Lung (tissue), 12 donors: ENCODE measurements around the gene CCDC194. TPM values are rescaled to one million over a fixed set of nuclear protein-coding genes. Genes with fewer than 3 reads are reported as not detected.
A peak's percentile ranks its signal among the peaks of the same experiment; 100 is the strongest.

Experiments used
- ATAC-seq: fragments of 200-7000 bp; cut with Tn5 transposase; one replicate; pipeline ENCODE4 v1.9.1; 2020; ENCODE audit warnings: moderate number of reproducible peaks; ENCODE audit not compliant: insufficient read depth, low FRiP score
- DNase-seq, 3 donors: peaks; one replicate each; pipeline ENCODE4 v3.0.0-alpha.2; 2013 to 2017
- H3K27ac ChIP-seq, 2 donors: one replicate each; pipeline ENCODE4 v1.5.1; 2013; ENCODE audit warnings: mild to moderate bottlenecking in 2 of 2, moderate library complexity in 2 of 2, control low read depth in 1 of 2, inconsistent platforms in 1 of 2, low read depth in 1 of 2, low read length in 1 of 2
- H3K27me3 ChIP-seq, 3 donors: one replicate each; pipeline ENCODE4 v1.5.1; 2013; ENCODE audit warnings: low read length in 2 of 3; ENCODE audit not compliant: control insufficient read depth in 3 of 3, insufficient read depth in 3 of 3
- H3K36me3 ChIP-seq, 4 donors: one replicate each; pipeline ENCODE4 v1.5.1; 2013; ENCODE audit warnings: low read length in 4 of 4, mild to moderate bottlenecking in 1 of 4, moderate library complexity in 1 of 4; ENCODE audit not compliant: control insufficient read depth in 4 of 4, insufficient read depth in 4 of 4
- H3K4me1 ChIP-seq, 5 donors: one replicate each; pipeline ENCODE4 v1.5.1; 2013; ENCODE audit warnings: low read length in 5 of 5, mild to moderate bottlenecking in 2 of 5, moderate library complexity in 1 of 5; ENCODE audit not compliant: control insufficient read depth in 5 of 5, insufficient read depth in 5 of 5
- H3K4me3 ChIP-seq: one replicate; pipeline ENCODE4 v1.5.1; 2013; ENCODE audit warnings: mild to moderate bottlenecking, control low read depth, moderate library complexity
- H3K9ac ChIP-seq, 2 donors: one replicate each; pipeline ENCODE4 v1.5.1; 2013; ENCODE audit warnings: low read length in 2 of 2, control low read depth in 1 of 2; ENCODE audit not compliant: insufficient read depth in 1 of 2
- H3K9me3 ChIP-seq, 4 donors: one replicate each; pipeline ENCODE4 v1.5.1; 2013; ENCODE audit warnings: low read length in 3 of 4, mild to moderate bottlenecking in 1 of 4, moderate library complexity in 1 of 4; ENCODE audit not compliant: control insufficient read depth in 4 of 4, insufficient read depth in 3 of 4
- WGBS, 2 donors: extraction: QIAGEN DNeasy Blood & Tissue Kit; methylation state at CpG; one replicate each; pipeline ENCODE4 v1.1.7; 2013; 5-methylcytosine and 5-hydroxymethylcytosine counted together
- polyA plus RNA-seq, 2 donors: library from polyadenylated mRNA; stranded (reverse); fragments of 200-250 nt; gene quantifications; one replicate each; pipeline ENCODE4 v1.2.1, GENCODE V29; 2013
- total RNA-seq, 2 donors: library from RNA; depleted of rRNA in 1 of 2; stranded (reverse); fragments of >200 nt in 1 of 2; gene quantifications; one replicate each; pipeline ENCODE4 v1.2.1, GENCODE V29; 2014 to 2021
- TF ChIP-seq, protein P1 (sequence below): IDR thresholded peaks from 2 replicates; pipeline ENCODE4 v1.5.1; 2012; ENCODE audit warnings: mild to moderate bottlenecking; ENCODE audit errors: control extremely low read depth, extremely low read depth
- donor health status: control.
- donor health status: control.
- donor health status: Bipolar disorder and iron deficiency.
- donor health status: healthy.
- donor health status: DM: yes; HTN: yes; CAD: no.

The CCDC194 gene
- total and polyA plus RNA-seq, 4 donors, result 0.13 to 0.74 (median 0.37) TPM; not detected in 1

DNA sequence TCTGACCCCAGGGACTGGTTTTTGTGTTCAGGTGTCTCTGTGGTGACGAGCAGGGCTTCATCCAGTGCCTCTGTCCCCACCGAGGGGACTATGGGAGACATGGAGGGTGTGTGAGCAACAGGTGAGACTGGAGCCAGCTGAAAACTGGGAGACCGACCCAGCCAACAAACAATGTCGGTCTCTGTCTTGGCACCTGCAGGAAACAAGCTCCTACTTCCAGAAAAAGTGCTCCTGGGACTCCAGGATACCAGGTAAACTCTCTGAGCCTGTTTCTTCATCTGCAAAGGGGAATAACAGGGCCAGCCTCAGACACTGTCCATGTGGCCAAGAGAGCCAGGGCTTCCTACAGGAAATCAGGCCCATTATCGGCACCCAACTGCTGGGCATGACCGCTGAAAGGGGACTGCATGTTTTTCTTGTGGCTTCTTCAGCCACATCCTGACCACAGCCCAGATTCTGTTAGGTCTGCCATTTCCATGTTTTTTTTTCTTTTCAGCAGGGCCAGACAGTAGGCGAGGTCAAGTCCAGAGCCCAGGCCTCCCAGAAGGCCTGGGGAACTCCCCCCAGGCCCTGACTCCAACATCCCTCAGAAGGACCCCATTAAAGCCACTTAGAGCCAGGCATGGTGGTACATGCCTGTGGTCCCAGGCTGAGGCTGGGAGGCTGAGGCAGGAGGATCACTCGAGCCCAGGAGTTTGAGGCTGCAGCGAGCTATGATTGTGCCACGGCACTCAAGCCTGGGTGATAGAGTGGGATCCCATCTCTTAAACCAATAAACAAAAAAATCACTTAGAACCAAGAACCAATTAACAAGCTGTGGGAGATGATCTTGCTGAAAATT, 12.3 kb upstream of the CCDC194 start:
- TF ChIP-seq, protein P1, sequence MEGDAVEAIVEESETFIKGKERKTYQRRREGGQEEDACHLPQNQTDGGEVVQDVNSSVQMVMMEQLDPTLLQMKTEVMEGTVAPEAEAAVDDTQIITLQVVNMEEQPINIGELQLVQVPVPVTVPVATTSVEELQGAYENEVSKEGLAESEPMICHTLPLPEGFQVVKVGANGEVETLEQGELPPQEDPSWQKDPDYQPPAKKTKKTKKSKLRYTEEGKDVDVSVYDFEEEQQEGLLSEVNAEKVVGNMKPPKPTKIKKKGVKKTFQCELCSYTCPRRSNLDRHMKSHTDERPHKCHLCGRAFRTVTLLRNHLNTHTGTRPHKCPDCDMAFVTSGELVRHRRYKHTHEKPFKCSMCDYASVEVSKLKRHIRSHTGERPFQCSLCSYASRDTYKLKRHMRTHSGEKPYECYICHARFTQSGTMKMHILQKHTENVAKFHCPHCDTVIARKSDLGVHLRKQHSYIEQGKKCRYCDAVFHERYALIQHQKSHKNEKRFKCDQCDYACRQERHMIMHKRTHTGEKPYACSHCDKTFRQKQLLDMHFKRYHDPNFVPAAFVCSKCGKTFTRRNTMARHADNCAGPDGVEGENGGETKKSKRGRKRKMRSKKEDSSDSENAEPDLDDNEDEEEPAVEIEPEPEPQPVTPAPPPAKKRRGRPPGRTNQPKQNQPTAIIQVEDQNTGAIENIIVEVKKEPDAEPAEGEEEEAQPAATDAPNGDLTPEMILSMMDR, result no peak
- H3K27ac ChIP-seq, result peak overlapping the region; percentile 86 to 93
- no peak for ATAC-seq
- H3K9ac ChIP-seq, result no peak overlapping the region
- H3K4me1 ChIP-seq, result peaks cover 0 to 7% (median 2%) of the 10 kb centered on the region in 5 donors
- 32 to 46% methylated on average over 10 of the region's 10 CpGs for WGBS, 2 donors
- no peaks in the 10 kb centered on the region for H3K27me3 ChIP-seq
- H3K4me3 ChIP-seq, result peak overlapping the region; percentile 0
- H3K9me3 ChIP-seq, result no peaks in the 10 kb centered on the region
- peaks cover 0 to 2% (median 0%) of the 10 kb centered on the region in 4 donors for H3K36me3 ChIP-seq
- DNase-seq, result no peak

DNA sequence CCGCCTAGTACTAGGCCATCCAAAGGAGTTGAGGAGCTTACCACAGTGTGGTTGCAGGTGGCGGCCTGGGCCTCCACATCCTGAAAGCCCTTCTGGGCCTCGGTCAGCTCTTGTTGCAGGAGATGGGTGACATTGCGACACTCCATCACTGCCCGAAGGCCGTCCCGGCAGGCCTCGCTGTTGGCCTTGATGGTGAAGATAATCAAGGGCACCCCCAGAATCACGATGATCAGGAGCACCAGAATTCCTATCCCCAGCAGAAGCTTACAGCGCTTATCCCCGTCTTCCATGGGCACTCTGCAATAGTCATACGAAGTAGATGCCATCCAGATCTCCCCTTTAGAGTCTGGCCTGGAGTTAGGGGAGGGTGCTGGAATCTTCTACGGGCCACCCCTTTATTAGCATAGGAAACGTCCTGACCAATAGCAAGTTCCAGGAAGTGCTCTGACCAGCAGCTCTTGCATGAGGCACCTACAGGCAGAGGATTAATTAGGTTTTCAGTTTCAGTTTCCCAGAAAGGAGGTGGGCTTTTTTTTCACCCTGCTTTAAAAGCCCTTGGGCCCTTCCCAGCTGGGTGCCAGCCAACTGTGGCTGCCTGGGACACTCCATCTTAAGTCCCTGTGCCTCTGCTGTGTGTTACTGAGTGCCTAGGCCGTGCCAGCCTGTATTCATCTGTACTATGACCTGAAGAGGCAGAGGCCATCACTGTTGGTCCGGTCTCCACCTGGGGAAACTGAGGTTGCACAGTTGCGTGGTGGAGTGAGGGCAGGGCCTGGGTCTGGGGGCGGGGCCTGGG, 11.5 kb upstream of the CCDC194 start, which contains the start of gene BST2:
Gene BST2 (minus strand): TSS at position 381 of the 796 bp plus-strand sequence. CDS start 55 bp downstream, at position 326.
- DNase-seq, result peak; percentile 24 to 58 (median 42)
- H3K4me3 ChIP-seq, result peak within 1 kb of the TSS; percentile 12

DNA sequence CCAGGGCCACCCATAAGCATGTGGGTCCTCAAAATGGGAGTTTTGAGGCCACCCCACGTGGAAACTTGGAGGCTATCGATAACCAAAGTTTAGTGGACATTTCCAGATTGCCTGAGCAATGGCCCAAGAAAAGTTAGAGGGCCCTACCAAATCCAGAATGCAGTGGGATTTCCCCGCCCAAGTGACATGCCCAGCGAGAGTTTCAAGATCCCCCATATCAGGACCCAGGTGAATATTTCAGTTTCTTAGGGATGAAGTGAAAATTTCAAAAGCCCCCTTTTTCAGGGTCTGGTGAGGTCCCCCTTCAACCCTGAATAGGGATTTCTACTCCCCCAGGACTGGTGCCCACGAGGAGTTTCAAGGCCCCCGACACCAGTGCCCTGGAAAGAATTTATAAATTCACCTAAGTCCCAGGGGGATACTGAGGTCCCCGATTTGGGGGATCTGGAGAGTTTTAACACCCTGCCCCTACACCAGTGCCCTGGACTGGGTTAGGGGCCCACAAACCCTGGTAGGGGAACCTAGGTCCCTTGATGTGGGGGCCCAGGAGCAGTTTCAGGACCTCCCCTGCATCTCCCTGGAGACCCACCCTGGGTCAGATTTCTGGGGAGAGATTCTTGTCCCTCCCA, 10.7 kb upstream of the CCDC194 start:
- H3K9ac ChIP-seq, result no peak overlapping the region
- WGBS, 2 donors, result 36 to 45% methylated on average over 7 of the region's 7 CpGs

More for the DNA sequence above, 11.5 kb upstream of the CCDC194 start, which contains the start of gene BST2:
- TF ChIP-seq, protein P1, result no peak
- WGBS, 2 donors, result 23 to 36% methylated on average over 18 of the region's 18 CpGs
- no peak within 1 kb of the TSS for H3K9ac ChIP-seq
- H3K27me3 ChIP-seq, result no peaks in the 10 kb centered on the region
- ATAC-seq, result peak; percentile 87
- peak within 1 kb of the TSS; percentile 86 to 93 for H3K27ac ChIP-seq
- peaks cover 0 to 7% (median 2%) of the 10 kb centered on the region in 5 donors for H3K4me1 ChIP-seq
- H3K9me3 ChIP-seq, result no peaks in the 10 kb centered on the region
- peaks cover 0 to 3% (median 0%) of the 10 kb centered on the region in 4 donors for H3K36me3 ChIP-seq

More for the DNA sequence above, 10.7 kb upstream of the CCDC194 start:
- H3K9me3 ChIP-seq, result no peaks in the 10 kb centered on the region
- peak overlapping the region; percentile 12 for H3K4me3 ChIP-seq
- no peaks in the 10 kb centered on the region for H3K27me3 ChIP-seq
- no peak for ATAC-seq
- H3K36me3 ChIP-seq, result peaks cover 0 to 3% (median 0%) of the 10 kb centered on the region in 4 donors
- TF ChIP-seq, protein P1, result no peak
- H3K4me1 ChIP-seq, result peaks cover 0 to 7% (median 2%) of the 10 kb centered on the region in 5 donors
- no peak for DNase-seq
- peak overlapping the region; percentile 26 to 83 for H3K27ac ChIP-seq
